Brain microvascular endothelial cell (primary cell): ENCODE data around the gene IGF2R.

Source experiments
- DNase-seq: peaks from one replicate; pipeline ENCODE4 v3.0.0-alpha.2; 2020
- H3K27ac ChIP-seq: fragments of 250-450 bp; sonication (Bioruptor Pico); 2 replicates; pipeline ENCODE4 v1.5.1; 2020; ENCODE audit warnings: mild to moderate bottlenecking, moderate library complexity
- H3K27me3 ChIP-seq: fragments of 250-450 bp; sonication (Bioruptor Pico); replicated peaks from 2 replicates; pipeline ENCODE4 v1.5.1; 2020; ENCODE audit warnings: mild to moderate bottlenecking
- H3K36me3 ChIP-seq: fragments of 250-450 bp; sonication (Bioruptor Pico); replicated peaks from 2 replicates; pipeline ENCODE4 v1.5.1; 2020; ENCODE audit warnings: mild to moderate bottlenecking
- H3K4me3 ChIP-seq: 2 replicates; pipeline ENCODE4 v1.5.1; 2011; ENCODE audit warnings: low read depth, mild to moderate bottlenecking, control low read depth, low read length, moderate library complexity
- in situ Hi-C: cut with HindIII; loops from 2 replicates; pipeline ENCODE4 v1.10.0; 2017; ENCODE audit warnings: low sequenced_read_pairs, low pct_ligation_motif_present
- TF ChIP-seq, protein P1 (sequence below): IDR thresholded peaks from 2 replicates; pipeline ENCODE4 v1.5.1; 2011; ENCODE audit warnings: low read depth, mild to moderate bottlenecking, moderate library complexity, low read length, control low read depth, inconsistent platforms; ENCODE audit errors: missing control alignments

IGF2R gene

GRCh38 chr6:159973951-159974350 is 5.1 kb downstream of the IGF2R start:
- no peak overlapping the region for H3K4me3 ChIP-seq
- DNase-seq = peak; percentile 61
- in situ Hi-C loops = no loop called here
- peak overlapping the region; percentile 6 for H3K27ac ChIP-seq
- H3K27me3 ChIP-seq = no peaks in the 10 kb centered on the region
- no peaks in the 10 kb centered on the region for H3K36me3 ChIP-seq
- TF ChIP-seq, protein P1, sequence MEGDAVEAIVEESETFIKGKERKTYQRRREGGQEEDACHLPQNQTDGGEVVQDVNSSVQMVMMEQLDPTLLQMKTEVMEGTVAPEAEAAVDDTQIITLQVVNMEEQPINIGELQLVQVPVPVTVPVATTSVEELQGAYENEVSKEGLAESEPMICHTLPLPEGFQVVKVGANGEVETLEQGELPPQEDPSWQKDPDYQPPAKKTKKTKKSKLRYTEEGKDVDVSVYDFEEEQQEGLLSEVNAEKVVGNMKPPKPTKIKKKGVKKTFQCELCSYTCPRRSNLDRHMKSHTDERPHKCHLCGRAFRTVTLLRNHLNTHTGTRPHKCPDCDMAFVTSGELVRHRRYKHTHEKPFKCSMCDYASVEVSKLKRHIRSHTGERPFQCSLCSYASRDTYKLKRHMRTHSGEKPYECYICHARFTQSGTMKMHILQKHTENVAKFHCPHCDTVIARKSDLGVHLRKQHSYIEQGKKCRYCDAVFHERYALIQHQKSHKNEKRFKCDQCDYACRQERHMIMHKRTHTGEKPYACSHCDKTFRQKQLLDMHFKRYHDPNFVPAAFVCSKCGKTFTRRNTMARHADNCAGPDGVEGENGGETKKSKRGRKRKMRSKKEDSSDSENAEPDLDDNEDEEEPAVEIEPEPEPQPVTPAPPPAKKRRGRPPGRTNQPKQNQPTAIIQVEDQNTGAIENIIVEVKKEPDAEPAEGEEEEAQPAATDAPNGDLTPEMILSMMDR = no peak

DNA sequence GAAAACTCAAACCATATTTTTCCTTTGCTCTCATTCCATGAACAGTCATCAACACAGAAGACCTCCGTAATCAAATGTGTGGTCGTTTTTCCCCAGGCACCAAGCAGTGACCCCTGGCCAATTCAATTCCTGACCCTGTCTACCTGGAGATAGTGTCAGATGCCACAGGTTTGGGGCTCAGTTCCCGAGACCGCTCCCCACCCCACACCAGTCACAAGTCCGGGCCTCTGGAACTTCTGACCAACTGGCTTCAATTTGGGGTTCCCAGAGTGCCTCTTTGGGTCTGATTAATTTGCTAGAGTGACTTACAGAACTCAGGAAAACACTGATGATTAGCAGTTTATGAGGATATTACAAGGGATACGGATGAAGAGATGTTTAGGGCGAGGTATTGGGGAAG is 6.0 kb downstream of the IGF2R start:
- TF ChIP-seq, protein P1 = no peak
- Histone ChIP-seq H3K27ac (no peak overlapping the region), H3K36me3 (no peaks in the 10 kb centered on the region), H3K4me3 (no peak overlapping the region), H3K27me3 (no peaks in the 10 kb centered on the region)
- no peak for DNase-seq
- in situ Hi-C loops = no loop called here

DNA sequence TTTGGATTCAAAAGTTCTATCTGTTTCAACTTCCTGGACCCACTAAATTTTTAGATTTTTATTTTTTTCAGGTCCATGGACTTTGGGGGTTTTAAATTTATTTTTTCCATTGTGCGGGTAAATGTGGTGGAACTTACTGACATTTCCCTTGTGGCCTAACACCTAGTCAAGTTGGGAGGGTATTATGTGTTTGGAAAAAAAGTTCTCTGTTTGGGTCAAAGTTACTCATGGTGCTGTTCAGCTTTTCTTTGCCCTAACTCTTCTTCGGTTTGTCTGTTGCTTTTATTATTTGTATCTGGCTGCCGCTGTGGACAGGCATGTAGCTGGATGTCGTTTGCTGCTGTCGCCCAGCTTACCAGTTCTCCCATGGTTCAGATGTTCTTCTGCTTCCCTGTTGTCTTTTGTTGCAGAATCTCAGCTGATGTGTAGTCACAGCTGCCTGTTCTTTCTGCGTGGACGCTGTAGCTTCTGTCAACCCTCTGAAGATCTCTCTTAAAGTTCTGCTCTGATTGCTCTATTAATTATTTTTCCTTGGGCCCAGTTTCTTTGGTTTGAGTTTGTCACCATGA is 7.9 kb downstream of the IGF2R start:
- Histone ChIP-seq H3K4me3 (no peak overlapping the region), H3K36me3 (no peaks in the 10 kb centered on the region), H3K27ac (no peak overlapping the region), H3K27me3 (no peaks in the 10 kb centered on the region)
- DNase-seq = no peak
- TF ChIP-seq, protein P1 = no peak
- in situ Hi-C loops = no loop called here

DNA sequence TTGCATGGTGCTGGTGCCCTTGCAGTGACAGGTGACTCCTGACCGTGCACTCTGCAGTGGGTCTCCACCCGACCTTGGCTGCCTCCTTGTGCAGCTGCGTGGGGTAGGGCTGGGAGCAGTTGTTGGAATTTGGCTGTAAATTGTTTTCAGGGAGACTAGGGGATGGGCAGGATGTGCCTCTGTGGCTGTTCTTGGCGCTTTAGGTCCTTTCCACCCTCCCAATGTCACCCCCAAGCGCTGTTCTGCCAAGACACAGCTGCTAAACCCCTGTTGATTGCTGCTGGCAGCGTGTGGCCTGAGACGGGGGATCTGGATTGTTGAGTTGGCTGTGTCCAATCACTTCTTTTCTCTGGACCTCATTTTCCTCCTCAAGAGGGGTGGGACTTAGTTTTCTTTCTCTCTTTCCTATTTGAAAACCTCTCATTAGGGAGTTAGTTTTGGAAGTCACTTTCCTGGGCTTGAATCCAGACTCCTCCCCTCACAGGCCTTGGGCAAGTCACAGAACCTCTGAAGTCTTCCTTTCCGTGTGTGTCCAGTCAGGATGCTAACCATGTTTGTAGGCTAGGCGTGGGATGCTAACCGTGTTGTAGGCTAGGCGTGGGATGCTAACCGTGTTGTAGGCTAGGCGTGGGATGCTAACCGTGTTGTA is 8.5 kb downstream of the IGF2R start:
- no peak overlapping the region for H3K4me3 ChIP-seq
- TF ChIP-seq, protein P1 = no peak

DNA sequence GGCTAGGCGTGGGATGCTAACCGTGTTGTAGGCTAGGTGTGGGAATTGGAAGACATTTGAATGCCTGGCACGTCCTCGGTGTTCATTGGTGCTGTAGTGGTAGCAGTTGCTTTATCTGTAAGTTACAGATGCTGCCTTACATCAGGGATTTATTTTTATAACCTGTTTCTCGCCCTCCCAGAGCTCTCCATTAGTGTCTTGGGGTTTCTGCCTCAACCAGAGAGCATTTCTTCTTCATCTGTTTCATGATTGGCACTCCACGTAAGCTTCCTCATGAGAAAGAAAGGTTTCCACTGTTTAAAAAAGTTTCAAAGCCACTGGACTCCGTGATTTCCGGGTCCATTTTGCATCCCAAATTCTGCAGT is 9.0 kb downstream of the IGF2R start:
- Histone ChIP-seq H3K4me3 (no peak overlapping the region), H3K36me3 (no peaks in the 10 kb centered on the region), H3K27ac (no peak overlapping the region), H3K27me3 (no peaks in the 10 kb centered on the region)
- TF ChIP-seq, protein P1 = no peak
- DNase-seq = no peak
- in situ Hi-C loops = no loop called here

More for the DNA sequence above, 8.5 kb downstream of the IGF2R start:
- Histone ChIP-seq H3K27me3 (no peaks in the 10 kb centered on the region), H3K36me3 (no peaks in the 10 kb centered on the region), H3K27ac (no peak overlapping the region)
- DNase-seq = no peak
- in situ Hi-C loops = no loop called here
